Gastroesophageal sphincter (tissue), 4 donors: ENCODE measurements around the gene CUZD1. TPM values are rescaled to one million over a fixed set of nuclear protein-coding genes. Genes with fewer than 3 reads are reported as not detected.

Source experiments
- ATAC-seq: fragments of 150-250 bp; one replicate; pipeline ENCODE4 v1.9.1; 2016; ENCODE audit warnings: mild to moderate bottlenecking, moderate library complexity
- H3K27ac ChIP-seq, 4 donors: fragments of 200-600 bp; sonication (generic) in 3 of 4; 1 replicate in 3 of 4; 2 replicates in 1 of 4; pipeline ENCODE4 v1.5.1; 2016 to 2019
- H3K27me3 ChIP-seq: fragments of 200-600 bp; sonication (generic); one replicate; pipeline ENCODE4 v1.5.1; 2019
- H3K36me3 ChIP-seq, 2 donors: fragments of 200-600 bp; sonication (generic); one replicate each; pipeline ENCODE4 v1.5.1; 2019; ENCODE audit warnings: control low read depth in 1 of 2
- H3K4me1 ChIP-seq, 3 donors: fragments of 200-600 bp; sonication (generic); 1 replicate in 2 of 3; 2 replicates in 1 of 3; pipeline ENCODE4 v1.5.1; 2016 to 2019; ENCODE audit warnings: control low read depth in 2 of 3
- H3K4me3 ChIP-seq, 2 donors: fragments of 200-600 bp; sonication (generic); one replicate each; pipeline ENCODE4 v1.5.1; 2019; ENCODE audit warnings: mild to moderate bottlenecking in 1 of 2, moderate library complexity in 1 of 2
- H3K9me3 ChIP-seq, 3 donors: fragments of 200-600 bp; sonication (generic); one replicate each; pipeline ENCODE4 v1.5.1; 2017 to 2019; ENCODE audit warnings: control low read depth in 2 of 3
- CTCF ChIP-seq, 4 experiments: fragments of 200-600 bp in 2 of 4; fragments of 450-650 bp in 2 of 4; sonication (generic) in 1 of 4; IDR thresholded peaks; one replicate each; pipeline ENCODE4 v1.5.1; 2017 to 2019; ENCODE audit warnings: antibody characterized with exemption in 4 of 4, mild to moderate bottlenecking in 2 of 4, moderate library complexity in 2 of 4
- EP300 ChIP-seq: sonication (generic); formaldehyde crosslinking; IDR thresholded peaks from one replicate; pipeline ENCODE4 v1.6.1; 2017; ENCODE audit warnings: antibody characterized with exemption, mild to moderate bottlenecking
- POLR2A ChIP-seq, 2 donors: fragments of 450-650 bp; IDR thresholded peaks; one replicate each; pipeline ENCODE4 v1.6.1; 2017; ENCODE audit warnings: antibody characterized with exemption in 2 of 2, mild to moderate bottlenecking in 2 of 2, moderate library complexity in 1 of 2
- POLR2AphosphoS5 ChIP-seq: sonication (generic); formaldehyde crosslinking; IDR thresholded peaks from one replicate; pipeline ENCODE4 v1.6.1; 2017; ENCODE audit warnings: antibody characterized with exemption
- WGBS, 2 donors: methylation state at CpG; one replicate each; pipeline ENCODE4 v1.1.5; 2018; ENCODE audit warnings: low coverage in 1 of 2; 5-methylcytosine and 5-hydroxymethylcytosine counted together
- total RNA-seq, 4 donors: library from RNA; depleted of rRNA; stranded (reverse); fragments of >200 nt; gene quantifications; one replicate each; pipeline ENCODE4 v1.1.0, GENCODE V29; 2016

Gene CUZD1
- total RNA-seq, 4 donors from 2014 or later: 0.31 to 1.4 (median 0.42) TPM

GRCh38 chr10:122879339-122880273 is 33.9 kb upstream of the CUZD1 start, which contains the start of gene FAM24B:
FAM24B (minus strand) TSS chr10:122879581; CDS start chr10:122850515, 29,066 bp downstream.
- Histone ChIP-seq H3K27me3 (no peaks in the 10 kb centered on the region), H3K4me3 (peak within 1 kb of the TSS; percentile 30 to 63), H3K36me3 (no peaks in the 10 kb centered on the region), H3K4me1 (peaks cover 0 to 19% (median 3%) of the 10 kb centered on the region in 3 donors), H3K9me3 (no peaks in the 10 kb centered on the region), H3K27ac (peak within 1 kb of the TSS in 3 of 4 donors; percentile 59 to 78 (median 71))
- TF ChIP-seq POLR2A (IDR thresholded peaks at IDR 0.05) (no peak), POLR2AphosphoS5 (no peak), CTCF (IDR thresholded peaks at IDR 0.05) (no peak), EP300 (no peak)
- WGBS, 2 donors: 0 to 8% methylated on average over 4 to 19 of the region's 95 CpGs
- peak; percentile 98 for ATAC-seq

- Histone ChIP-seq H3K9me3 (no peaks in the 10 kb centered on the region), H3K4me1 (peaks cover 0 to 19% (median 3%) of the 10 kb centered on the region in 3 donors), H3K27ac (peak overlapping the region in 3 of 4 donors; percentile 59 to 78 (median 71)), H3K27me3 (no peaks in the 10 kb centered on the region), H3K4me3 (peak overlapping the region; percentile 30 to 63), H3K36me3 (no peaks in the 10 kb centered on the region)
- TF ChIP-seq CTCF (IDR thresholded peaks at IDR 0.05) (no peak), POLR2AphosphoS5 (no peak), POLR2A (IDR thresholded peaks at IDR 0.05) (no peak), EP300 (no peak)
- WGBS, 2 donors: 32 to 72% methylated on average over 3 to 9 of the region's 14 CpGs
- ATAC-seq: peak; percentile 3
Measured at GRCh38 chr10:122878799-122879338, 33.2 kb upstream of the CUZD1 start.

DNA sequence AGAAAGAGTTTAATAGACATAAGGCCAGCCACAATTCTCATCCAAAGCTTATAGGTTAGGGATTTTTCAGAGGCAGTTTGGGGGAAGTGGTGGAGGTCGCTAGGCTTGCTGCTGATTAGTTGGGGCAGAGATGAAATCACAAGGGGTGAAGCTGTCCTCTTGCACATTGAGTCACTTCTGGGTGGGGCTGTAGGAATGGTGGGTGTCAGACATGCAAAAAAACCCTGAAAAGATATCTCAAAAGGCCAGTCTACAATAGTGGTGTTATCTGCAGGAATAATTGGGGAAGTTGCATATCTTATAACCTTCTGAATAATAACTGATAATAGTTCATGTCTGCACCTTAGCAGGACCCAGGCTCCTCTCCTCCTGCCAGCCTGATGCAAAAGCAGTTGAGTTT is 31.6 kb upstream of the CUZD1 start:
- H3K27me3 ChIP-seq: no peaks in the 10 kb centered on the region
- no peaks in the 10 kb centered on the region for H3K9me3 ChIP-seq
- TF ChIP-seq EP300 (no peak), POLR2AphosphoS5 (no peak), CTCF (IDR thresholded peaks at IDR 0.05) (no peak), POLR2A (IDR thresholded peaks at IDR 0.05) (no peak)
- no peak overlapping the region for H3K27ac ChIP-seq
- H3K4me3 ChIP-seq: no peak overlapping the region
- ATAC-seq: no peak
- 60 to 63% methylated on average over 1 of the region's 1 CpG for WGBS, 2 donors
- H3K36me3 ChIP-seq: no peaks in the 10 kb centered on the region
- H3K4me1 ChIP-seq: peaks cover 0 to 19% (median 3%) of the 10 kb centered on the region in 3 donors

DNA sequence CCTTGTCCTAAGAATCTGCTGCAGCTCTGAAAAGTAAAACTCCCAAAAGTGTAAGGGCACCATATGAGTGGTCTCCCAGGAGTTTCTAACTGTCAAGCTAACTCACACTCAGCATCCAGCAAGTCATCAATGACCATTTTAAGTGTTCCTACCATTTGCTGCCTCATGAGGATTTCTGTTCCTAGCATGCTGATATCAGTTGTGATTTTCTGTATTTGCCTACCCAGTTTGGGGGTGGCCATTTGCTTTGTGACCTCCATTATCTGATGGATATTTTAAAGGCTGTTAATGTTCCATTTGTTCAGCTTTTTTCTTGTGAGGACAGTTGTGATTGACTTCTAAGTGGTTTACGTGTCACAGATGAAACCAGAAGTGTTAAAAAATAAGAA is 30.8 kb upstream of the CUZD1 start:
- peaks cover 0 to 19% (median 3%) of the 10 kb centered on the region in 3 donors for H3K4me1 ChIP-seq
- H3K27me3 ChIP-seq: no peaks in the 10 kb centered on the region
- H3K27ac ChIP-seq: no peak overlapping the region
- no peaks in the 10 kb centered on the region for H3K36me3 ChIP-seq
- ATAC-seq: no peak
- 73 to 83% methylated on average over 1 of the region's 1 CpG for WGBS, 2 donors
- no peaks in the 10 kb centered on the region for H3K9me3 ChIP-seq
- no peak overlapping the region for H3K4me3 ChIP-seq
- TF ChIP-seq POLR2AphosphoS5 (no peak), CTCF (IDR thresholded peaks at IDR 0.05) (no peak), POLR2A (IDR thresholded peaks at IDR 0.05) (no peak), EP300 (no peak)
